Spinal cord (tissue), 10 donors: Measurements from ENCODE around the gene DSCAML1. TPM values are rescaled to one million over a fixed set of nuclear protein-coding genes. Genes with fewer than 3 reads are reported as not detected.

Experiments used
- DNase-seq, 6 donors: peaks; one replicate each; pipeline versions ENCODE4 v3.0.0 to v3.0.0-alpha.2; 2013 to 2015; ENCODE audit warnings: low spot score in 6 of 6, low read depth in 4 of 6
- H3K27ac ChIP-seq: one replicate; pipeline ENCODE4 v1.5.1; 2013; ENCODE audit warnings: low read depth, low read length, control low read depth
- H3K27me3 ChIP-seq: one replicate; pipeline ENCODE4 v1.6.1; 2013; ENCODE audit warnings: low read length; ENCODE audit not compliant: control insufficient read depth, insufficient read depth
- H3K36me3 ChIP-seq: one replicate; pipeline ENCODE4 v1.6.1; 2013; ENCODE audit warnings: low read length; ENCODE audit not compliant: control insufficient read depth, insufficient read depth
- H3K4me1 ChIP-seq: one replicate; pipeline ENCODE4 v1.6.1; 2013; ENCODE audit warnings: low read length; ENCODE audit not compliant: control insufficient read depth, insufficient read depth
- H3K4me3 ChIP-seq: one replicate; pipeline ENCODE4 v1.5.1; 2013; ENCODE audit warnings: low read depth, low read length, control low read depth
- H3K9me3 ChIP-seq: one replicate; pipeline ENCODE4 v1.6.1; 2013; ENCODE audit warnings: low read length; ENCODE audit not compliant: control insufficient read depth, insufficient read depth
- WGBS: methylation state at CpG from one replicate; pipeline ENCODE4 v1.1.5; 2013; ENCODE audit warnings: missing lambda C conversion rate; ENCODE audit not compliant: insufficient coverage; 5-methylcytosine and 5-hydroxymethylcytosine counted together
- polyA plus RNA-seq, 2 donors: library from polyadenylated mRNA; unstranded; fragments of 120-200 nt; gene quantifications; one replicate each; pipeline ENCODE4 v1.2.1, GENCODE V29; 2013; ENCODE audit not compliant: insufficient read length in 2 of 2
- total RNA-seq, 2 donors: library from RNA; depleted of rRNA in 1 of 2; stranded (reverse); fragments of 120-200 nt in 1 of 2; fragments of >200 nt in 1 of 2; gene quantifications; one replicate each; pipeline versions ENCODE4 v1.2.3 to v1.2.4, GENCODE V29; 2013 to 2014
- donor health status: healthy.

DSCAML1 gene
- total and polyA plus RNA-seq, 4 donors, result 3.5 to 14.4 (median 8.2) TPM

DNA sequence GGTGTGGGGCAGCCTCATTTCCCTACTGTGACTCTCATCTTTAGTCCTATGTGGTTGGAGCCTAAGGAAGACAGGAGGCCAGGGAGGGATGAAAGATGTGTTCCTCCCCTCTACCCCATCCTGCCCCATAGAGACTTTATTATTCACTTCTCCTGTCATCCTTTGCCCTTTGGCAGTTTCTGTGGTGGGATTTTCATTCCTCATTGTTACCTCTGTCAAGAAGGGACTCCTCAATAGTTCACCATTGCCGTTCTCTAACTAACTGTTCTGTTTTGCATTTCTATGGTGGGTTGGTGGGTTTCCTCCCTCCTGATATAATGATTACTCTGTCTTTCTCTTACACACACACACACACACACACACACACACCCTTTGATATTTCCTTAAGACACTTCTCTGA, 202.3 kb downstream of the DSCAML1 start:
- H3K9me3 ChIP-seq, result no peaks in the 10 kb centered on the region
- no peak overlapping the region for H3K27ac ChIP-seq
- no peaks in the 10 kb centered on the region for H3K27me3 ChIP-seq
- no peak overlapping the region for H3K4me3 ChIP-seq
- no peak for DNase-seq
- no CpG with 5 or more reads among the region's 1 CpG for WGBS
- peaks cover 44% of the 10 kb centered on the region for H3K4me1 ChIP-seq
- H3K36me3 ChIP-seq, result no peaks in the 10 kb centered on the region

DNA sequence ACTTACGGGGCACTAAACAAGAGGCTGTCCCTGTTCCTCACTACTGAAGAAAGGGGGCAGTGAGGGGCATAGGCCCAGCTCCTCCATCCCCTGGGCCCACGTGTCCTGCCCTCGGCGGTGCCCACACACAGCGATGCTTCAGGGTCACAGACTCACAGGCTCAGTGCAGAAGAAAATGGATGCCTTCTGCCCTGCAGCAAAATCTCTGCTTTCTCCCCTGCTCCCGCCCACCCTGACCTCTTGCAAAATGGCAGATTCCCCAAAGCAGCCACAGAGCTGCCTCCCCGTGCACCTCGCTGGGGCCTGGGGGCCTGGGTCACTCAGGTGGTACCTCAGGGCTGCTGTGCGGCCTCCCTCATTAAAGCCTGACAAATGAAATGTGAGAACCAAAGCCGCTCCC, 204.0 kb downstream of the DSCAML1 start:
- WGBS, result 75% methylated on average over 10 of the region's 10 CpGs
- no peaks in the 10 kb centered on the region for H3K9me3 ChIP-seq
- no peak overlapping the region for H3K27ac ChIP-seq
- H3K4me3 ChIP-seq, result no peak overlapping the region
- H3K27me3 ChIP-seq, result no peaks in the 10 kb centered on the region
- DNase-seq, result no peak
- H3K4me1 ChIP-seq, result peaks cover 49% of the 10 kb centered on the region
- no peaks in the 10 kb centered on the region for H3K36me3 ChIP-seq

DNA sequence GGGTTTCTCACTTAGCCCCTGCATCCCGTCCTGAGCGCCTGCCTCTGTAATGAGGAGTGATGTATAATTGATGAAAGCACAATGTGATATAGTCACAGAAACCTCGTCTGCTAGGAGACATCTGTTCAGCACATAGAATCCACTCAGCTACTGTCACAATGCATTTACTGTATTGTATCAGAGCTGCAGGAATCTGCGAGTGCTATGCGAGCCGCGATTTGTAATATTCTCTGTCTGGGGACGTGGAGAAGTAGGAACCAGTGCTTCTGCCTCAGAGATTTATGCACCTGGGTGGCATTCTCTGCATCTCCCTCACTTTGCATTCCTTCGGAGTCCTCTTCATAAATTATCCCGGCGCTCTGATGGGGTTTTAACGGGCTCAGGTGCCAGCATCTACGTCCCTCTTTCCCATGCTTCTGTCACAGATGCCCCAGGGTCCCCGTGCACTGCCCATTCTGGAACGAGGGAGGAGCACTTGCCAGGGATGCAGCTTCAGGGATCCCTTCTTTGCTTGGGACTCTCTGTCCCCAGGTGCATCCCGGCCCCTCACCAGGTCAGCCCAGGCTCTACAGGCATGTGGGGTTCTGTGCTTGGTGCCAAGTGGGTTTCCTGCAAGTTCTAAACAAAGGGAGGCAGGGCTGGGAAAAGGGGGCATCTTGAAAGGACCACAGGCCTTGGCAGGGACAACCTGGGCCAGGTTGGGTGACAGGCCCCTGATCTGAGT, 205.5 kb downstream of the DSCAML1 start:
- H3K36me3 ChIP-seq, result no peaks in the 10 kb centered on the region
- DNase-seq, result peak in 2 of 6 donors; percentile 70 to 89
- H3K4me3 ChIP-seq, result no peak overlapping the region
- H3K9me3 ChIP-seq, result no peaks in the 10 kb centered on the region
- no peaks in the 10 kb centered on the region for H3K27me3 ChIP-seq
- WGBS, result 28% methylated on average over 14 of the region's 16 CpGs
- peaks cover 47% of the 10 kb centered on the region for H3K4me1 ChIP-seq
- peak overlapping the region; percentile 48 for H3K27ac ChIP-seq

DNA sequence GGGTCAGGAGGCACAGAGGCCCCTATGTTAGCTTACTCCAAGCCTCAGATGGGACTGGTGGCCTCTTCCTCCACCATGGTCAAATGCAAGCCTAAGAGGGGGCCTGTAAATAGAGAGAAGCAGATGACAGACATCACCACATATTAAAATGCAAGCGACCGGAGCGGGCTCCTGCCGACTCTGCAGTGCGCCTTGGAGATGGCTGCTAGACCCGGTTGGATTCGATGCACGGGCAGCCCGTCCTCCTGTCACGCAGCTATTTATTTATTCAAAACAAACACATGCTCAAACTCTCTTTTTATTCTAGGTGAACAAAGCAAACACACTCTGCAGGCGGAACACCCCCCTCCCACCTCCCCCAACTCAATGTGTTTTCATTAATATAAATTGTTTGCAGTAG, 208.0 kb downstream of the DSCAML1 start:
- Histone ChIP-seq H3K27me3 (no peaks in the 10 kb centered on the region), H3K27ac (no peak overlapping the region), H3K36me3 (no peaks in the 10 kb centered on the region), H3K4me3 (no peak overlapping the region), H3K4me1 (peaks cover 46% of the 10 kb centered on the region), H3K9me3 (no peaks in the 10 kb centered on the region)
- DNase-seq, result peak in 1 of 6 donors; percentile 80
- 36% methylated on average over 9 of the region's 11 CpGs for WGBS

DNA sequence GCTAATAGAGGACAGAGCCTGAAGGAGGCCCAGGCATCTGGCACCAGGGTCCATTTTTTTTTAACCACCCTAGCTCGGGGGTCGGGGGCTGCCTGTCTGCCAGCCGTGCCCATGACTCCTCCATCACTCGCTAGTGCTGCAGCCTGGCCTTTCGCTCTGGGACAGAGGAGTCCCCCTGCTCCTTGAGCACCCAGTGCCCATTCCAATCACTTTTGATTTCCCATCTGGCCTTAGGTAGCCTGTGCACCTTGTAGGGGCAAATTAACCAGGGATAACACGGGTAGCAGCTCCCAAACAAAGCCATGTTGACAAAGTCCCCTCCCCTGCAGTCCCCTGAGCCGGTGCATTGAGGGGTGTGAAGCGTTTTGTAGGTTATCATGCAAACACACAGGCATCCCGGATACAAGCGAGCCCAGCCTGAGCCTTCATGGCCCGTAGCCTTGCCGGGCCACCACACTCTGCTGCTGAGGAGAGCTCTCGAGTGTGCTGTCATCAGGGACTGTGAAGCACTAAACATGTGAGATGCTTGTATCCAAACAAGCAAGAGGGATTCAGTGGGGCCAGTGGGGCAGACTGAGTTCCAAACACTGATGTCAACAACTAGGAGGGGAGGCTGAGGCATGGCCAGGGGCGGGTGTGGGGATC, 208.7 kb downstream of the DSCAML1 start:
- Histone ChIP-seq H3K9me3 (no peaks in the 10 kb centered on the region), H3K36me3 (no peaks in the 10 kb centered on the region), H3K4me1 (peaks cover 51% of the 10 kb centered on the region), H3K27me3 (no peaks in the 10 kb centered on the region), H3K4me3 (no peak overlapping the region), H3K27ac (no peak overlapping the region)
- WGBS, result 69% methylated on average over 12 of the region's 14 CpGs
- DNase-seq, result peak in 1 of 6 donors; percentile 63

DNA sequence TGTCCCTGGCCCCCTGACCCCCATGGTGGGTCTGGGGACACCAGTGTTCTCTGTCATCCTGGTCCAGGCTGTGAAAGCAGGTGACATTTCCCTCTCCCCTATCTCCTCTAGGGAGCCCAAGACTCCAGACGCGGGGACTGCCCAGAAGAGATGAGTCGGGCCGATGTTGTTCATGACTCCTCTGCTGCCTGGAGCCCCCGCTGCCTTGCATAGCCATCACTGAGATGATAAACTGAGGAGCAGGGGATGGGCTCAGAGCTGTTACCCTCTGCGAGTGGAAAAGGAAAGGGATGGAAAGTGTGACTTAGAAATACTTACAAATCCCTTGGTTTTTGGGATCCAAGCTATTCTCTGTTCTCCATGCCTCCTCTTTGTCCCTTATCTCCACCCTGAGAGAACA, 209.6 kb downstream of the DSCAML1 start:
- Histone ChIP-seq H3K9me3 (no peaks in the 10 kb centered on the region), H3K4me3 (no peak overlapping the region), H3K27me3 (no peaks in the 10 kb centered on the region), H3K36me3 (no peaks in the 10 kb centered on the region), H3K27ac (no peak overlapping the region), H3K4me1 (peaks cover 47% of the 10 kb centered on the region)
- no peak for DNase-seq
- WGBS, result 97% methylated on average over 5 of the region's 6 CpGs

DNA sequence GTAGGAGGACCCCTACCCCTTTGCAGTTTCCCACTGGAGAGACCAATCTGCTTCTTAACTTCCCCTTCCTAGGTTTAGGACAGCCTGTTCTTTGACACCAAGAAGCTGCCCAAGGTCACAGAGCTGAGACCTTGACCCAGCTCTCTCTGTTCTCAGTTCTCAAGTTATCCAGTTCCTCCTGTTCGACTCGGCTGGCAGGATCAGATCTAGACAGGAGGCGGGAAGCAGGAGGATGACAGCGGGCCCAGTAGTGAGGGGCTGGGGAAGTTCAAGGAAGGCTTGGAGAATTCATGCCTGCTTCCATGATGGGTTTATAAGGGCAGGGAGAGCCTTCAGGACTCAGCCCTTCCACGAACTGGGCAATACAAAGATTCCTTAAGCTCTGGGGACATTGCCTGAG, 210.6 kb downstream of the DSCAML1 start:
- Histone ChIP-seq H3K36me3 (no peaks in the 10 kb centered on the region), H3K4me1 (peaks cover 37% of the 10 kb centered on the region), H3K9me3 (no peaks in the 10 kb centered on the region), H3K4me3 (no peak overlapping the region), H3K27me3 (no peaks in the 10 kb centered on the region), H3K27ac (no peak overlapping the region)
- no peak for DNase-seq
- 100% methylated on average over 3 of the region's 5 CpGs for WGBS

DNA sequence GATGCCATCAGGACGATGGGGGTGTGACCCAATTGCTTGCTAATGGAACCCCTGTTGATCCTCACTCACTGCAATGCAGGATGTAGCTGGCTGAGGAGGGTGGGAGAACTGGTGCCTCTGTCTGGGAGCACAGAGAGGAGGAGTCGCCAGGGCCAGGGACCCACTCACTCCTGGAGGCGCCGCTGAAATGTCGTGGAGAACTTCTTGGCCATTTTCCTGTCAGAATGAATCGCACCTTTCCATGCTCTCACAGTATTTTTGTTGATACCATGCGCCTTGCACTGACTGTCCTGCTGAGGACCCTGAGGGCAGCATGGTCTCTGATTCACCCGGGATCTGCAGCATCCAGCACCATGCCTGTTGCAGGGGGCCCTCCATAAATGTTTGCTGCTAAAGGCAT, 211.4 kb downstream of the DSCAML1 start:
- 79% methylated on average over 7 of the region's 8 CpGs for WGBS
- peaks cover 36% of the 10 kb centered on the region for H3K4me1 ChIP-seq
- no peaks in the 10 kb centered on the region for H3K27me3 ChIP-seq
- no peak overlapping the region for H3K27ac ChIP-seq
- no peaks in the 10 kb centered on the region for H3K36me3 ChIP-seq
- H3K9me3 ChIP-seq, result no peaks in the 10 kb centered on the region
- no peak overlapping the region for H3K4me3 ChIP-seq
- no peak for DNase-seq

DNA sequence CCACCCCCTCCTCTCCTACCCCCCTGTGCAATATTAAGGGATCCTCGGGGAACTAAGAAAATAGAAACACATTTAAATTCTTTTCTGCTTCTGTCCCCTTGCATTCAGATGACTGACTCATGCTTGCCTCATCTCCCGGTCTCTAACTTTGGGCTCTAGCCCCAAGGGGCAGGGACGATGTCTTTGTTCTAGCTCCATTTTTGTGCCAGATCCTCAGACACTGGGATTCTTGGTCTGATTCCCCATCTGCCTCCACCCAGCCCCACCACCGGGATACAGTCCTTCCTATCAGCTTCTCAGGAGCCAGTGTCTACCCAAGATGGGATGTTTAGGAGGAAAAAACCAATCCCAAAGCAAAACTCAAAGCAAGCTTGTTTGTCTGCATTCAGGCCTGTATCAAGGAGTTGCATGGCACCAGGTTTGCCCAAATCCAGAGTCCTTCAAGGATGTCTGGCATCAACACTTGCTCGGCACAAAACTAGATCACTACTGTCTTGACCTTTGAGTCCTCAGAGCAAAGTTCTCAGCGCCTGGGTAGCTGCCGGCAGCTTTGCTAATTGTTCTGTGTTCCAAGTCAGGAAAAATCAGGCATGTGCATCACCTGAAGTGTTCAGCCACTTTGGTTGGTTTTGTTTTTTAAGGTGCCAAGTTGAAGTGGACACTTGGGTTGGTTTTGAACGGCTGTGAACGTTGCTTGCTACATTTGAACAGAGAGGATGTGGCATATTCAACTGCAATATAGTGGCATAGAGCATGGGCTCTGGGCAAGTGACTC, 212.8 kb downstream of the DSCAML1 start:
- no peak for DNase-seq
- H3K4me1 ChIP-seq, result peaks cover 32% of the 10 kb centered on the region
- 65% methylated on average over 8 of the region's 9 CpGs for WGBS
- H3K36me3 ChIP-seq, result no peaks in the 10 kb centered on the region
- no peak overlapping the region for H3K27ac ChIP-seq
- no peaks in the 10 kb centered on the region for H3K27me3 ChIP-seq
- H3K9me3 ChIP-seq, result no peaks in the 10 kb centered on the region
- H3K4me3 ChIP-seq, result no peak overlapping the region
